ENCODE results near the gene TTC19.

The TTC19 gene

DNA sequence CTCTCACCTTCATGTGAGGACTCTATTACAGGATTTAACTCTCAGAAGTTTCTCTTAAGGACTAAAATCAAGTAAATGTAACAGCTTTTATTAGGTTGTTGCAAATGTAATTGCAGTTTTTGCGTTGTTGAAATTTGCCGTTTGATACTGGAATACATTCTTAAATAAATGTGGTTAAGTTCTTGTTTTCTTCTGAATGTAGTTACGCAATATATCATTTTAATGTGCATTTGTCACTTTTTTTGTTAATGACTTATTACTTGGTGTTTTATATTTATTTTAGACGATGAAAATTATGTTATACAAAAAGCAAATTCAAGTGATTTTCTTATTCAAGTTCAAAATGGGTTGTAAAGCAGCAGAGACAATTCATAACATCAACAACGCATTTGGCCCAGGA, 76.3 kb downstream of the TTC19 start:
- TF ChIP-seq ZFX (IDR thresholded peaks at IDR 0.05): no peak
- TF ChIP-seq, protein P1, sequence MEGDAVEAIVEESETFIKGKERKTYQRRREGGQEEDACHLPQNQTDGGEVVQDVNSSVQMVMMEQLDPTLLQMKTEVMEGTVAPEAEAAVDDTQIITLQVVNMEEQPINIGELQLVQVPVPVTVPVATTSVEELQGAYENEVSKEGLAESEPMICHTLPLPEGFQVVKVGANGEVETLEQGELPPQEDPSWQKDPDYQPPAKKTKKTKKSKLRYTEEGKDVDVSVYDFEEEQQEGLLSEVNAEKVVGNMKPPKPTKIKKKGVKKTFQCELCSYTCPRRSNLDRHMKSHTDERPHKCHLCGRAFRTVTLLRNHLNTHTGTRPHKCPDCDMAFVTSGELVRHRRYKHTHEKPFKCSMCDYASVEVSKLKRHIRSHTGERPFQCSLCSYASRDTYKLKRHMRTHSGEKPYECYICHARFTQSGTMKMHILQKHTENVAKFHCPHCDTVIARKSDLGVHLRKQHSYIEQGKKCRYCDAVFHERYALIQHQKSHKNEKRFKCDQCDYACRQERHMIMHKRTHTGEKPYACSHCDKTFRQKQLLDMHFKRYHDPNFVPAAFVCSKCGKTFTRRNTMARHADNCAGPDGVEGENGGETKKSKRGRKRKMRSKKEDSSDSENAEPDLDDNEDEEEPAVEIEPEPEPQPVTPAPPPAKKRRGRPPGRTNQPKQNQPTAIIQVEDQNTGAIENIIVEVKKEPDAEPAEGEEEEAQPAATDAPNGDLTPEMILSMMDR (conservative IDR thresholded peaks at IDR 0.05): no peak
- H3K27ac ChIP-seq: no peak overlapping the region

Data from C4-2B (cell line).